Keratinocyte (primary cell): ENCODE results near the gene ADAMTS1. TPM values are rescaled to one million over a fixed set of nuclear protein-coding genes. Genes with fewer than 3 reads are reported as not detected.

ENCODE experiments used
- DNase-seq: peaks from one replicate; pipeline ENCODE4 v3.0.0-alpha.2; 2011; ENCODE audit warnings: low read depth, missing footprints, low spot score
- FAIRE-seq: peaks from 2 replicates; lab custom pipeline; 2011; peaks lifted over from hg19 to GRCh38; lab: Jason Lieb, UNC
- H2AFZ ChIP-seq: 2 replicates; pipeline ENCODE4 v1.6.0; 2012; ENCODE audit warnings: low read length, control low read depth, inconsistent platforms; ENCODE audit not compliant: control insufficient read depth
- H3K27ac ChIP-seq: 2 replicates; pipeline ENCODE4 v1.5.1; 2011; ENCODE audit warnings: low read length; ENCODE audit not compliant: control insufficient read depth, insufficient read depth
- H3K27me3 ChIP-seq: 3 replicates; pipeline ENCODE4 v1.6.0; 2011; ENCODE audit warnings: low read length; ENCODE audit not compliant: control insufficient read depth, insufficient read depth; ENCODE audit errors: extremely low read depth
- H3K36me3 ChIP-seq, 2 experiments: 2 replicates in 1 of 2; 3 replicates in 1 of 2; pipeline ENCODE4 v1.5.1; 2011; ENCODE audit warnings: low read length in 2 of 2, mild to moderate bottlenecking in 1 of 2; ENCODE audit not compliant: control insufficient read depth in 2 of 2, insufficient read depth in 2 of 2; ENCODE audit errors: extremely low read depth in 1 of 2
- H3K4me1 ChIP-seq: 3 replicates; pipeline ENCODE4 v1.5.1; 2011; ENCODE audit warnings: low read length; ENCODE audit not compliant: control insufficient read depth, insufficient read depth; ENCODE audit errors: extremely low read depth
- H3K4me2 ChIP-seq: 3 replicates; pipeline ENCODE4 v1.6.0; 2011; ENCODE audit warnings: low read depth, low read length; ENCODE audit not compliant: control insufficient read depth, insufficient read depth; ENCODE audit errors: extremely low read depth
- H3K4me3 ChIP-seq, 3 experiments: fragments of 200-600 bp in 1 of 3; sonication (generic) in 1 of 3; 2 replicates in 2 of 3; 3 replicates in 1 of 3; pipeline ENCODE4 v1.5.1; 2011 to 2016; ENCODE audit warnings: low read length in 3 of 3, mild to moderate bottlenecking in 3 of 3, control low read depth in 2 of 3, inconsistent platforms in 1 of 3, low read depth in 1 of 3, mixed read lengths in 1 of 3, mixed run types in 1 of 3, moderate library complexity in 1 of 3; ENCODE audit not compliant: control insufficient read depth in 2 of 3, insufficient read depth in 2 of 3; ENCODE audit errors: extremely low read depth in 1 of 3
- H3K79me2 ChIP-seq: 2 replicates; pipeline ENCODE4 v1.6.0; 2012; ENCODE audit warnings: low read length; ENCODE audit not compliant: control insufficient read depth, insufficient read depth
- H3K9ac ChIP-seq: 3 replicates; pipeline ENCODE4 v1.6.0; 2011; ENCODE audit warnings: low read length; ENCODE audit not compliant: control insufficient read depth, insufficient read depth; ENCODE audit errors: extremely low read depth
- H3K9me1 ChIP-seq: 3 replicates; pipeline ENCODE4 v1.6.0; 2011; ENCODE audit warnings: low read length; ENCODE audit not compliant: control insufficient read depth, insufficient read depth; ENCODE audit errors: extremely low read depth
- H3K9me3 ChIP-seq: 2 replicates; pipeline ENCODE4 v1.5.1; 2012; ENCODE audit warnings: low read depth, low read length; ENCODE audit not compliant: control insufficient read depth
- H4K20me1 ChIP-seq: 3 replicates; pipeline ENCODE4 v1.6.0; 2011; ENCODE audit warnings: low read length; ENCODE audit not compliant: control insufficient read depth, insufficient read depth; ENCODE audit errors: extremely low read depth
- EZH2 ChIP-seq: IDR thresholded peaks from one replicate; pipeline ENCODE4 v1.6.1; 2012; ENCODE audit warnings: inconsistent platforms, mild to moderate bottlenecking, low read length, moderate library complexity
- dilution Hi-C: fragments of 300-500 bp; cut with MboI; formaldehyde crosslinking; loops from one replicate; pipeline ENCODE4 v1.7.0; 2020; ENCODE audit warnings: low sequenced_read_pairs; ENCODE audit not compliant: extremely low pct_ligation_motif_present
- polyA plus RNA-seq, 5 experiments: library from polyadenylated mRNA; depleted of rRNA in 3 of 5; stranded (reverse) in 3 of 5; stranded (forward) in 1 of 5; unstranded in 1 of 5; fragments of >200 nt; gene quantifications; 1 replicate in 1 of 5; 2 replicates in 3 of 5; 3 replicates in 1 of 5; pipeline versions ENCODE4 v1.2.1 to v1.2.3, GENCODE V29; 2011 to 2012; ENCODE audit warnings: missing spikeins in 2 of 5, low read depth in 1 of 5, low replicate concordance in 1 of 5
- TF ChIP-seq, protein P1 (sequence below), 3 experiments: IDR thresholded peaks in 1 of 3; conservative IDR thresholded peaks in 1 of 3; optimal IDR thresholded peaks in 1 of 3; 2 replicates in 2 of 3; 3 replicates in 1 of 3; pipeline versions ENCODE3 to v1.5.1; 2011; ENCODE audit warnings: low read length in 3 of 3, mild to moderate bottlenecking in 3 of 3, moderate library complexity in 2 of 3, control low read depth in 1 of 3, inconsistent platforms in 1 of 3; ENCODE audit not compliant: insufficient read depth in 2 of 3; ENCODE audit errors: extremely low read depth in 1 of 3

The ADAMTS1 gene
- polyA plus RNA-seq, 1 donor (not counting 4 experiments of a cell fraction or from before 2014, with no cell fraction given) = 344 TPM

DNA sequence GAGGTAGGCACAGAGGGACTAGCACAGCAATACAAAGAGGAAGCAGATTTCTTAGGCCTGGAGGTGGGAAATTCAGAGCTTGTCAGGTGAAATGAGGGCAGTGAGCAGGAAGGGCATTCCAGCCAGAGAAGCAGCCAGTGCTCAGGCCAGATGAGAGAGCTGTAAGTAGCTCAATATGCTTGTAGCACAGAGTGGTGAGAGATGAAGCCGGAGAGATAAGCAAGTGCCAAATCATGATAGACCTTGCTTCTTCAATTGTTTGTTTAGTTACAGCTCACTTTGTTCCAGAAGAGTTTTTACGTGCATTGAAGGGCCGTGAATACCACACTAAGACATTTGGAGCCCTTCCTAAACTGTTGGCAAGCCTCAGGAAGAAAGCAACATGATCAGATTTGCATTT, 42.0 kb upstream of the ADAMTS1 start:
- Histone ChIP-seq H4K20me1 (no peaks in the 10 kb centered on the region), H3K4me2 (no peak overlapping the region), H3K79me2 (no peaks in the 10 kb centered on the region), H3K9me3 (no peaks in the 10 kb centered on the region), H3K27me3 (no peaks in the 10 kb centered on the region), H3K9ac (no peak overlapping the region), H2AFZ (no peak overlapping the region), H3K36me3 (no peaks in the 10 kb centered on the region), H3K27ac (no peak overlapping the region), H3K4me1 (no peaks in the 10 kb centered on the region), H3K4me3 (no peak overlapping the region), H3K9me1 (no peaks in the 10 kb centered on the region)
- FAIRE-seq = no peak
- dilution Hi-C loops = no loop called here
- TF ChIP-seq EZH2 = no peak
- TF ChIP-seq, protein P1, sequence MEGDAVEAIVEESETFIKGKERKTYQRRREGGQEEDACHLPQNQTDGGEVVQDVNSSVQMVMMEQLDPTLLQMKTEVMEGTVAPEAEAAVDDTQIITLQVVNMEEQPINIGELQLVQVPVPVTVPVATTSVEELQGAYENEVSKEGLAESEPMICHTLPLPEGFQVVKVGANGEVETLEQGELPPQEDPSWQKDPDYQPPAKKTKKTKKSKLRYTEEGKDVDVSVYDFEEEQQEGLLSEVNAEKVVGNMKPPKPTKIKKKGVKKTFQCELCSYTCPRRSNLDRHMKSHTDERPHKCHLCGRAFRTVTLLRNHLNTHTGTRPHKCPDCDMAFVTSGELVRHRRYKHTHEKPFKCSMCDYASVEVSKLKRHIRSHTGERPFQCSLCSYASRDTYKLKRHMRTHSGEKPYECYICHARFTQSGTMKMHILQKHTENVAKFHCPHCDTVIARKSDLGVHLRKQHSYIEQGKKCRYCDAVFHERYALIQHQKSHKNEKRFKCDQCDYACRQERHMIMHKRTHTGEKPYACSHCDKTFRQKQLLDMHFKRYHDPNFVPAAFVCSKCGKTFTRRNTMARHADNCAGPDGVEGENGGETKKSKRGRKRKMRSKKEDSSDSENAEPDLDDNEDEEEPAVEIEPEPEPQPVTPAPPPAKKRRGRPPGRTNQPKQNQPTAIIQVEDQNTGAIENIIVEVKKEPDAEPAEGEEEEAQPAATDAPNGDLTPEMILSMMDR (optimal IDR thresholded peaks at IDR 0.05 in 1 of 3, IDR thresholded peaks at IDR 0.05 in 1 of 3, conservative IDR thresholded peaks at IDR 0.05 in 1 of 3; ENCODE audit: extremely low read depth in 1 of 3, insufficient read depth in 2 of 3, low read length in 3 of 3) = no peak
- DNase-seq = no peak

DNA sequence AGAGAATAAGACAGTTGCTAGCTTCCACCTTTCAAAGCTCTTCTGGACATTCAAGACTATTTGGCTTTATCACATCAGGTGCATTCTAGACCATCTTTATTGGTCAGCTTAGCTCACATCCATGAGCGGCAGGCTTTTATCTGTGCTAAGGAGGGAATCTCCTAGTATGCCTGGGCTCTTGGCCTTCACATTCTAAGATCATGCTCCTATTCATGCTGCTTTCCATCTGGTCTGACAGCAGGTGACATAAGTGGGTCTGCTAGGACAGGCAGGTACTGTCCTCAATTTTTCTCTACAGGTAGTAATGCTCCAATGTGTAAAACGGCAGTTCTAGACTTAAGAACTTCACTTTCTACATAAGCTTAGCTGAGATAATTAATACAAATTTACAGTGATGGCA, 39.2 kb upstream of the ADAMTS1 start:
- DNase-seq (no peak), FAIRE-seq (no peak)
- H3K4me2 ChIP-seq = no peak overlapping the region
- no peaks in the 10 kb centered on the region for H3K9me1 ChIP-seq
- dilution Hi-C loops = no loop called here
- no peaks in the 10 kb centered on the region for H3K36me3 ChIP-seq
- no peaks in the 10 kb centered on the region for H4K20me1 ChIP-seq
- H3K27ac ChIP-seq = no peak overlapping the region
- no peaks in the 10 kb centered on the region for H3K27me3 ChIP-seq
- H3K9ac ChIP-seq = no peak overlapping the region
- no peaks in the 10 kb centered on the region for H3K79me2 ChIP-seq
- no peak for TF ChIP-seq EZH2
- TF ChIP-seq, protein P1 (optimal IDR thresholded peaks at IDR 0.05 in 1 of 3, IDR thresholded peaks at IDR 0.05 in 1 of 3, conservative IDR thresholded peaks at IDR 0.05 in 1 of 3; ENCODE audit: extremely low read depth in 1 of 3, insufficient read depth in 2 of 3, low read length in 3 of 3) = no peak
- H3K4me1 ChIP-seq = no peaks in the 10 kb centered on the region
- no peaks in the 10 kb centered on the region for H3K9me3 ChIP-seq
- H3K4me3 ChIP-seq = no peak overlapping the region
- H2AFZ ChIP-seq = no peak overlapping the region
